Astrocyte (in vitro differentiated cells and primary cell): ENCODE data around the gene RCN2.

ENCODE experiments used
- EZH2 ChIP-seq: IDR thresholded peaks from 2 replicates; pipeline ENCODE4 v1.6.1; 2012; ENCODE audit warnings: mild to moderate bottlenecking, low read length, inconsistent platforms; ENCODE audit not compliant: insufficient read depth
- TF ChIP-seq, protein P1 (sequence below): IDR thresholded peaks from 2 replicates; pipeline ENCODE4 v1.5.1; 2011; ENCODE audit warnings: low read depth, mild to moderate bottlenecking, inconsistent platforms, low read length, moderate library complexity; ENCODE audit not compliant: insufficient read depth

- TF ChIP-seq EZH2: no peak
- TF ChIP-seq, protein P1, sequence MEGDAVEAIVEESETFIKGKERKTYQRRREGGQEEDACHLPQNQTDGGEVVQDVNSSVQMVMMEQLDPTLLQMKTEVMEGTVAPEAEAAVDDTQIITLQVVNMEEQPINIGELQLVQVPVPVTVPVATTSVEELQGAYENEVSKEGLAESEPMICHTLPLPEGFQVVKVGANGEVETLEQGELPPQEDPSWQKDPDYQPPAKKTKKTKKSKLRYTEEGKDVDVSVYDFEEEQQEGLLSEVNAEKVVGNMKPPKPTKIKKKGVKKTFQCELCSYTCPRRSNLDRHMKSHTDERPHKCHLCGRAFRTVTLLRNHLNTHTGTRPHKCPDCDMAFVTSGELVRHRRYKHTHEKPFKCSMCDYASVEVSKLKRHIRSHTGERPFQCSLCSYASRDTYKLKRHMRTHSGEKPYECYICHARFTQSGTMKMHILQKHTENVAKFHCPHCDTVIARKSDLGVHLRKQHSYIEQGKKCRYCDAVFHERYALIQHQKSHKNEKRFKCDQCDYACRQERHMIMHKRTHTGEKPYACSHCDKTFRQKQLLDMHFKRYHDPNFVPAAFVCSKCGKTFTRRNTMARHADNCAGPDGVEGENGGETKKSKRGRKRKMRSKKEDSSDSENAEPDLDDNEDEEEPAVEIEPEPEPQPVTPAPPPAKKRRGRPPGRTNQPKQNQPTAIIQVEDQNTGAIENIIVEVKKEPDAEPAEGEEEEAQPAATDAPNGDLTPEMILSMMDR: no peak
Measured at GRCh38 chr15:76941636-76942035, 10.1 kb downstream of the RCN2 start.
